Caco-2 (cell line): ENCODE data around the gene CFAP77. TPM values are rescaled to one million over a fixed set of nuclear protein-coding genes. Genes with fewer than 3 reads are reported as not detected.

Experiments
- BruUV-seq: library from RNA; stranded (reverse); fragments of 400-500 nt; replicated peaks from 2 replicates; lab custom pipeline; 2021; lab: Mats Ljungman, UMichigan
- CTCF ChIA-PET: fragments of 300-600 bp; sonication (Branson Sonifier 250); formaldehyde crosslinking; loops from one replicate; lab custom pipeline; 2022; ENCODE audit warnings: antibody characterized with exemption; lab: Charles Lee
- POLR2A ChIA-PET: fragments of 300-600 bp; sonication (Branson Sonifier 250); formaldehyde crosslinking; loops from one replicate; lab custom pipeline; 2022; ENCODE audit warnings: antibody characterized with exemption; lab: Charles Lee
- DNase-seq, 2 experiments: peaks; one replicate each; pipeline versions ENCODE4 v3.0.0 to v3.0.0-alpha.2; 2020 to 2022
- H3K27me3 ChIP-seq: replicated peaks from 2 replicates; pipeline ENCODE4 v1.6.0; 2011; ENCODE audit warnings: low read length; ENCODE audit not compliant: control insufficient read depth, insufficient read depth
- H3K36me3 ChIP-seq: 2 replicates; pipeline ENCODE4 v1.5.1; 2011; ENCODE audit warnings: low read length; ENCODE audit not compliant: control insufficient read depth, insufficient read depth
- H3K4me1 ChIP-seq: fragments of 250-450 bp; sonication (Bioruptor Pico); 2 replicates; pipeline ENCODE4 v1.5.1; 2020; ENCODE audit warnings: mild to moderate bottlenecking
- H3K4me3 ChIP-seq: 2 replicates; pipeline ENCODE4 v1.5.1; 2011; ENCODE audit warnings: low read depth, mild to moderate bottlenecking, control low read depth, low read length
- H3K9me3 ChIP-seq: fragments of 250-450 bp; sonication (Bioruptor Pico); 2 replicates; pipeline ENCODE4 v1.5.1; 2020; ENCODE audit warnings: mild to moderate bottlenecking, moderate library complexity
- H3K27ac Mint-ChIP-seq: one replicate; pipeline ENCODE4 v1.8.0; 2022; ENCODE audit warnings: mixed read lengths; ENCODE audit not compliant: unreplicated experiment
- H3K27me3 Mint-ChIP-seq: one replicate; pipeline ENCODE4 v1.8.0; 2022; ENCODE audit warnings: mixed read lengths; ENCODE audit not compliant: insufficient read depth, unreplicated experiment
- H3K36me3 Mint-ChIP-seq: one replicate; pipeline ENCODE4 v1.8.0; 2022; ENCODE audit warnings: mild to moderate bottlenecking, mixed read lengths; ENCODE audit not compliant: insufficient read depth, unreplicated experiment
- H3K4me1 Mint-ChIP-seq: one replicate; pipeline ENCODE4 v1.8.0; 2022; ENCODE audit warnings: low read depth, mixed read lengths; ENCODE audit not compliant: unreplicated experiment
- H3K4me3 Mint-ChIP-seq: one replicate; pipeline ENCODE4 v1.8.0; 2022; ENCODE audit warnings: mild to moderate bottlenecking, moderate library complexity, mixed read lengths; ENCODE audit not compliant: unreplicated experiment
- H3K9me3 Mint-ChIP-seq: one replicate; pipeline ENCODE4 v1.8.0; 2022; ENCODE audit warnings: mixed read lengths; ENCODE audit not compliant: unreplicated experiment
- CTCF ChIP-seq, 2 experiments: fragments of 200-600 bp in 1 of 2; IDR thresholded peaks; 1 replicate in 1 of 2; 2 replicates in 1 of 2; pipeline versions ENCODE4 v1.5.1 to v1.8.0; 2011 to 2022; ENCODE audit warnings: antibody characterized with exemption in 1 of 2, control low read depth in 1 of 2, inconsistent platforms in 1 of 2, low read depth in 1 of 2, low read length in 1 of 2, mild to moderate bottlenecking in 1 of 2, moderate library complexity in 1 of 2; ENCODE audit not compliant: insufficient read depth in 1 of 2, severe bottlenecking in 1 of 2, unreplicated experiment in 1 of 2
- intact Hi-C: fragments of 100-400 bp; cut with micrococcal nuclease; formaldehyde crosslinking; loops from one replicate; pipeline ENCODE4 v1.10.0; 2022; ENCODE audit not compliant: unreplicated experiment
- total RNA-seq: library from RNA; stranded (reverse); gene quantifications from 2 replicates; pipeline ENCODE4 v1.2.3, GENCODE V29; 2022

CFAP77 gene
- total RNA-seq, 1 experiment from 2014 or later = not detected

- intact Hi-C loops = no loop called here
- H3K4me1 ChIP-seq = no peaks in the 10 kb centered on the region
- no peaks in the 10 kb centered on the region for H3K9me3 ChIP-seq
- Mint-ChIP-seq H3K4me3 (no peak overlapping the region), H3K4me1 (no peaks in the 10 kb centered on the region), H3K27ac (no peak overlapping the region), H3K9me3 (no peaks in the 10 kb centered on the region), H3K36me3 (no peaks in the 10 kb centered on the region), H3K27me3 (peaks cover 10% of the 10 kb centered on the region)
- no peak for TF ChIP-seq CTCF (IDR thresholded peaks at IDR 0.05; ENCODE audit: insufficient read depth in 1 of 2, low read depth in 1 of 2, low read length in 1 of 2, severe bottlenecking in 1 of 2, unreplicated experiment in 1 of 2)
- H3K4me3 ChIP-seq = no peak overlapping the region
- no peak for DNase-seq
- H3K27me3 ChIP-seq = no peaks in the 10 kb centered on the region
- H3K36me3 ChIP-seq = no peaks in the 10 kb centered on the region
- CTCF ChIA-PET = no interaction called here
- no TSS peak for BruUV-seq
- POLR2A ChIA-PET = no interaction called here
These were observed 30.7 kb downstream of the CFAP77 start for GRCh38 chr9:132440735-132441134.

- ChIA-PET CTCF (no interaction called here), POLR2A (no interaction called here)
- no peak overlapping the region for H3K27ac Mint-ChIP-seq
- H3K9me3 ChIP-seq = no peaks in the 10 kb centered on the region
- intact Hi-C loops = no loop called here
- no peaks in the 10 kb centered on the region for H3K36me3 ChIP-seq
- H3K4me1 ChIP-seq = no peaks in the 10 kb centered on the region
- H3K27me3 Mint-ChIP-seq = peaks cover 7% of the 10 kb centered on the region
- DNase-seq = no peak
- H3K9me3 Mint-ChIP-seq = no peaks in the 10 kb centered on the region
- no peaks in the 10 kb centered on the region for H3K4me1 Mint-ChIP-seq
- no peak for TF ChIP-seq CTCF (IDR thresholded peaks at IDR 0.05; ENCODE audit: insufficient read depth in 1 of 2, low read depth in 1 of 2, low read length in 1 of 2, severe bottlenecking in 1 of 2, unreplicated experiment in 1 of 2)
- BruUV-seq = no TSS peak
- no peaks in the 10 kb centered on the region for H3K27me3 ChIP-seq
- no peaks in the 10 kb centered on the region for H3K36me3 Mint-ChIP-seq
- no peak overlapping the region for H3K4me3 Mint-ChIP-seq
- no peak overlapping the region for H3K4me3 ChIP-seq
These were observed 31.4 kb downstream of the CFAP77 start for GRCh38 chr9:132441404-132441803.

- H3K9me3 Mint-ChIP-seq = no peaks in the 10 kb centered on the region
- no peak overlapping the region for H3K4me3 ChIP-seq
- no peaks in the 10 kb centered on the region for H3K27me3 ChIP-seq
- TF ChIP-seq CTCF (IDR thresholded peaks at IDR 0.05; ENCODE audit: insufficient read depth in 1 of 2, low read depth in 1 of 2, low read length in 1 of 2, severe bottlenecking in 1 of 2, unreplicated experiment in 1 of 2) = no peak
- H3K36me3 Mint-ChIP-seq = no peaks in the 10 kb centered on the region
- no peak overlapping the region for H3K4me3 Mint-ChIP-seq
- CTCF ChIA-PET = no interaction called here
- intact Hi-C loops = no loop called here
- H3K4me1 Mint-ChIP-seq = no peaks in the 10 kb centered on the region
- POLR2A ChIA-PET = no interaction called here
- no peaks in the 10 kb centered on the region for H3K9me3 ChIP-seq
- DNase-seq = no peak
- H3K27ac Mint-ChIP-seq = no peak overlapping the region
- BruUV-seq = no TSS peak
- peaks cover 6% of the 10 kb centered on the region for H3K27me3 Mint-ChIP-seq
- H3K4me1 ChIP-seq = no peaks in the 10 kb centered on the region
- H3K36me3 ChIP-seq = no peaks in the 10 kb centered on the region
These were observed 34.1 kb downstream of the CFAP77 start for GRCh38 chr9:132443951-132444607.
